HepG2 (cell line): ENCODE results near the gene UBE3D. TPM values are rescaled to one million over a fixed set of nuclear protein-coding genes. Genes with fewer than 3 reads are reported as not detected.

Source experiments
- CSRNP2 ChIP-seq: sonication (generic); formaldehyde crosslinking; conservative IDR thresholded peaks from 2 replicates; pipeline ENCODE4 v1.8.0; 2022; ENCODE audit warnings: low read depth, missing genetic modification reagents
- LRRFIP1 ChIP-seq: sonication (generic); formaldehyde crosslinking; conservative IDR thresholded peaks from 2 replicates; pipeline ENCODE4 v1.4.0; 2020; ENCODE audit warnings: missing genetic modification reagents
- NCOA5 ChIP-seq: sonication (generic); formaldehyde crosslinking; IDR thresholded peaks from 2 replicates; pipeline ENCODE4 v1.4.0; 2020; ENCODE audit warnings: missing genetic modification reagents
- POGZ ChIP-seq: sonication (generic); formaldehyde crosslinking; IDR thresholded peaks from 2 replicates; pipeline ENCODE4 v1.4.0; 2020; ENCODE audit warnings: mild to moderate bottlenecking, missing genetic modification reagents
- POLR2AphosphoS5 ChIP-seq: IDR thresholded peaks from 2 replicates; pipeline ENCODE4 v1.6.1; 2012; ENCODE audit warnings: low read depth, low read length
- PRDM4 ChIP-seq: sonication (generic); formaldehyde crosslinking; IDR thresholded peaks from 2 replicates; pipeline ENCODE4 v1.9.0; 2021; ENCODE audit warnings: missing genetic modification reagents, borderline replicate concordance
- RAD21 ChIP-seq: fragments of 450-650 bp; formaldehyde crosslinking; IDR thresholded peaks from 2 replicates; pipeline ENCODE4 v1.5.0; 2020; ENCODE audit warnings: mild to moderate bottlenecking
- SIN3A ChIP-seq: IDR thresholded peaks from 2 replicates; pipeline ENCODE4 v1.6.1; 2011; ENCODE audit warnings: low read depth, mild to moderate bottlenecking, control low read depth, low read length, borderline replicate concordance
- SNAI1 ChIP-seq: sonication (generic); formaldehyde crosslinking; IDR thresholded peaks from 2 replicates; pipeline ENCODE4 v1.5.0; 2020; ENCODE audit warnings: mild to moderate bottlenecking, missing genetic modification reagents, borderline replicate concordance
- SOX6 ChIP-seq, 2 experiments: fragments of 450-650 bp in 1 of 2; sonication (generic) in 1 of 2; formaldehyde crosslinking in 1 of 2; IDR thresholded peaks; 2 replicates each; pipeline versions ENCODE4 v1.4.0 to v1.6.1; 2017 to 2020; ENCODE audit warnings: antibody characterized with exemption in 1 of 2, mild to moderate bottlenecking in 1 of 2, missing genetic modification reagents in 1 of 2
- ZGPAT ChIP-seq: IDR thresholded peaks from 2 replicates; pipeline ENCODE4 v1.6.1; 2016; ENCODE audit warnings: mild to moderate bottlenecking
- ZNF34 ChIP-seq: sonication (generic); formaldehyde crosslinking; IDR thresholded peaks from 2 replicates; pipeline ENCODE4 v1.4.0; 2020; ENCODE audit warnings: mild to moderate bottlenecking, missing genetic modification reagents, borderline replicate concordance
- ZNF589 ChIP-seq: sonication (generic); formaldehyde crosslinking; conservative IDR thresholded peaks from 2 replicates; pipeline ENCODE4 v1.8.0; 2022; ENCODE audit warnings: mild to moderate bottlenecking, moderate library complexity, missing genetic modification reagents
- ZNF605 ChIP-seq: sonication (generic); formaldehyde crosslinking; IDR thresholded peaks from 2 replicates; pipeline ENCODE4 v1.8.0; 2022; ENCODE audit warnings: mild to moderate bottlenecking, missing genetic modification reagents
- ZNF749 ChIP-seq: sonication (generic); formaldehyde crosslinking; IDR thresholded peaks from 2 replicates; pipeline ENCODE4 v1.8.0; 2022; ENCODE audit warnings: mild to moderate bottlenecking, missing genetic modification reagents, moderate library complexity, borderline replicate concordance
- ZNF841 ChIP-seq: sonication (generic); formaldehyde crosslinking; IDR thresholded peaks from 2 replicates; pipeline ENCODE4 v1.8.1; 2023; ENCODE audit warnings: missing genetic modification reagents, borderline replicate concordance
- polyA plus RNA-seq, 8 experiments: library from polyadenylated mRNA; depleted of rRNA in 3 of 8; stranded (reverse) in 7 of 8; unstranded in 1 of 8; fragments of >200 nt; fragmentation: Illumina TruSeq in 4 of 8; extraction: Trizol in 4 of 8; gene quantifications; 2 replicates each; pipeline versions ENCODE4 v1.2.1 to v1.2.3, GENCODE V29; 2011 to 2016; ENCODE audit warnings: low read depth in 4 of 8, missing spikeins in 1 of 8, mixed read lengths in 1 of 8; ENCODE audit not compliant: insufficient read depth in 1 of 8
- total RNA-seq, 5 experiments: library from RNA; depleted of rRNA; stranded (reverse); fragments of >200 nt; fragmentation: Illumina TruSeq; extraction: Trizol; gene quantifications; 2 replicates each; pipeline ENCODE4 v1.2.3, GENCODE V29; 2016; ENCODE audit warnings: low read depth in 1 of 5

UBE3D gene
- total and polyA plus RNA-seq, 2 of the 13 experiments (the other 11 are each of a cell fraction or from before 2014, with no cell fraction given): 5.1 to 11.4 TPM

GRCh38 chr6:83065511-83066192 is at the start of gene UBE3D (continued):
- TF ChIP-seq PRDM4 (0 out of 2 replicates have a peak, but pooled peaks have one; percentile 31), ZNF589 (no peak), ZNF34 (CRISPR knock-in tag) (peak; percentile 88; the same call in 1 of the 2 replicates), SOX6 (IDR thresholded peaks at IDR 0.05) (no peak), SOX6 (CRISPR knock-in tag; IDR thresholded peaks at IDR 0.05) (peak; percentile 76; the same call in 1 of the 2 replicates), POGZ (CRISPR knock-in tag) (peak; percentile 100), ZNF605 (CRISPR knock-in tag) (peak; percentile 94), LRRFIP1 (CRISPR knock-in tag) (no peak), POLR2AphosphoS5 (peak; percentile 92), SIN3A (peak; percentile 79; the same call in 1 of the 2 replicates), NCOA5 (CRISPR knock-in tag) (no peak), ZNF841 (CRISPR knock-in tag) (no peak), ZNF749 (no peak), ZGPAT (CRISPR knock-in tag) (peak; percentile 90), CSRNP2 (CRISPR knock-in tag) (no peak), SNAI1 (CRISPR knock-in tag) (peak; percentile 96), RAD21 (CRISPR knock-in tag) (0 out of 2 replicates have a peak, but pooled peaks have one; percentile 46)
